Calu3 (cell line): Measurements from ENCODE around the gene PRMT9. TPM values are rescaled to one million over a fixed set of nuclear protein-coding genes. Genes with fewer than 3 reads are reported as not detected.
A peak's percentile ranks its signal among the peaks of the same experiment; 100 is the strongest.

Experiments
- BruUV-seq: library from RNA; stranded (reverse); fragments of 400-500 nt; replicated peaks from 2 replicates; lab custom pipeline; 2021; lab: Mats Ljungman, UMichigan
- CTCF ChIA-PET: fragments of 300-600 bp; sonication (Branson Sonifier 250); formaldehyde crosslinking; loops from one replicate; lab custom pipeline; 2022; ENCODE audit warnings: antibody characterized with exemption; lab: Charles Lee
- DNase-seq: peaks from one replicate; pipeline ENCODE4 v3.0.0; 2022
- H3K27ac Mint-ChIP-seq: one replicate; pipeline ENCODE4 v1.8.0; 2022; ENCODE audit warnings: mixed read lengths; ENCODE audit not compliant: unreplicated experiment
- H3K27me3 Mint-ChIP-seq: one replicate; pipeline ENCODE4 v1.8.0; 2022; ENCODE audit warnings: mixed read lengths; ENCODE audit not compliant: unreplicated experiment
- H3K36me3 Mint-ChIP-seq: one replicate; pipeline ENCODE4 v1.8.0; 2022; ENCODE audit warnings: mild to moderate bottlenecking, moderate library complexity, mixed read lengths; ENCODE audit not compliant: insufficient read depth, unreplicated experiment
- H3K4me1 Mint-ChIP-seq: one replicate; pipeline ENCODE4 v1.8.0; 2022; ENCODE audit warnings: mild to moderate bottlenecking, low read depth, mixed read lengths; ENCODE audit not compliant: unreplicated experiment
- H3K4me3 Mint-ChIP-seq: one replicate; pipeline ENCODE4 v1.8.0; 2022; ENCODE audit warnings: mild to moderate bottlenecking, low read depth, moderate library complexity, mixed read lengths; ENCODE audit not compliant: unreplicated experiment
- H3K9me3 Mint-ChIP-seq: one replicate; pipeline ENCODE4 v1.8.0; 2022; ENCODE audit warnings: low read depth, mixed read lengths; ENCODE audit not compliant: unreplicated experiment
- CTCF ChIP-seq: fragments of 200-600 bp; IDR thresholded peaks from one replicate; pipeline ENCODE4 v1.8.0; 2022; ENCODE audit warnings: antibody characterized with exemption; ENCODE audit not compliant: unreplicated experiment
- intact Hi-C: fragments of 100-400 bp; cut with micrococcal nuclease; formaldehyde crosslinking; loops from one replicate; pipeline ENCODE4 v1.10.0; 2022; ENCODE audit not compliant: unreplicated experiment
- total RNA-seq: library from RNA; stranded (reverse); gene quantifications from 2 replicates; pipeline ENCODE4 v1.2.3, GENCODE V29; 2022

The PRMT9 gene
- total RNA-seq, 1 experiment from 2014 or later = 7.3 TPM

- H3K27ac Mint-ChIP-seq = no peak overlapping the region
- H3K36me3 Mint-ChIP-seq = no peaks in the 10 kb centered on the region
- intact Hi-C loops = loop anchor here (10.0 kb wide), 1 partner anchor 305 kb away; no protein-coding TSS in a partner anchor
- no peak overlapping the region for H3K4me3 Mint-ChIP-seq
- H3K27me3 Mint-ChIP-seq = no peaks in the 10 kb centered on the region
- no peaks in the 10 kb centered on the region for H3K9me3 Mint-ChIP-seq
- no peak for TF ChIP-seq CTCF
- peaks cover 27% of the 10 kb centered on the region for H3K4me1 Mint-ChIP-seq
- CTCF ChIA-PET = no interaction called here
- DNase-seq = no peak
- BruUV-seq = no TSS peak
Measured at GRCh38 chr4:147599769-147600168, 84.2 kb downstream of the PRMT9 start.

GRCh38 chr4:147599206-147599605 lies 84.8 kb downstream of the PRMT9 start:
- TF ChIP-seq CTCF = no peak
- intact Hi-C loops = loop anchor here (10.0 kb wide), 1 partner anchor 304 kb away; no protein-coding TSS in a partner anchor
- CTCF ChIA-PET = no interaction called here

GRCh38 chr4:147597561-147597960 lies 86.4 kb downstream of the PRMT9 start:
- CTCF ChIA-PET = interaction anchor here (1.8 to 2.2 kb wide), 2 partner anchors 20 to 269 kb away, joined by 7 to 10 read pairs; partner anchors contain the start of gene TMEM184C
- BruUV-seq = no TSS peak

More at GRCh38 chr4:147599206-147599605, 84.8 kb downstream of the PRMT9 start:
- no peak overlapping the region for H3K4me3 Mint-ChIP-seq
- H3K9me3 Mint-ChIP-seq = no peaks in the 10 kb centered on the region
- no peaks in the 10 kb centered on the region for H3K27me3 Mint-ChIP-seq
- no TSS peak for BruUV-seq
- H3K4me1 Mint-ChIP-seq = peaks cover 27% of the 10 kb centered on the region
- DNase-seq = no peak
- H3K36me3 Mint-ChIP-seq = no peaks in the 10 kb centered on the region
- no peak overlapping the region for H3K27ac Mint-ChIP-seq

GRCh38 chr4:147596981-147597380 lies 87.0 kb downstream of the PRMT9 start:
- H3K27ac Mint-ChIP-seq = peak overlapping the region; percentile 74
- no TSS peak for BruUV-seq
- no peaks in the 10 kb centered on the region for H3K9me3 Mint-ChIP-seq

More at GRCh38 chr4:147597561-147597960, 86.4 kb downstream of the PRMT9 start:
- Mint-ChIP-seq H3K27me3 (no peaks in the 10 kb centered on the region), H3K27ac (peak overlapping the region; percentile 74), H3K4me3 (no peak overlapping the region), H3K9me3 (no peaks in the 10 kb centered on the region), H3K36me3 (no peaks in the 10 kb centered on the region), H3K4me1 (peaks cover 27% of the 10 kb centered on the region)
- DNase-seq = no peak
- intact Hi-C loops = loop anchor here (2.0 to 10.0 kb wide), 2 partner anchors 19 to 303 kb away; partner anchors contain the start of gene TMEM184C
- no peak for TF ChIP-seq CTCF

More at GRCh38 chr4:147596981-147597380, 87.0 kb downstream of the PRMT9 start:
- Mint-ChIP-seq H3K36me3 (no peaks in the 10 kb centered on the region), H3K4me1 (peaks cover 27% of the 10 kb centered on the region), H3K27me3 (no peaks in the 10 kb centered on the region), H3K4me3 (no peak overlapping the region)
- DNase-seq = peak; percentile 67
- CTCF ChIA-PET = interaction anchor here (1.8 to 2.2 kb wide), 2 partner anchors 20 to 270 kb away, joined by 7 to 10 read pairs; partner anchors contain the start of gene TMEM184C
- intact Hi-C loops = loop anchor here (1.0 to 10.0 kb wide), 3 partner anchors 20 to 302 kb away; partner anchors contain the start of gene TMEM184C
- no peak for TF ChIP-seq CTCF
